AG08396 (cell line): ENCODE measurements around the gene PPP3CA.

ENCODE experiments used
- DNase-seq: peaks from one replicate; pipeline ENCODE4 v3.0.0; 2012; ENCODE audit warnings: low spot score, mixed read lengths

PPP3CA gene

GRCh38 chr4:101049549-101050001 is 297.8 kb downstream of the PPP3CA start:
- DNase-seq, result no peak

- DNase-seq, result no peak
Observed at GRCh38 chr4:101044766-101045165, 302.6 kb downstream of the PPP3CA start.

- no peak for DNase-seq
Observed at GRCh38 chr4:101042847-101043246, 304.5 kb downstream of the PPP3CA start.

- DNase-seq, result no peak
Observed at GRCh38 chr4:101040776-101041175, 306.6 kb downstream of the PPP3CA start.

GRCh38 chr4:101039367-101039766 is 308.0 kb downstream of the PPP3CA start:
- no peak for DNase-seq

GRCh38 chr4:101037938-101038413 is 309.4 kb downstream of the PPP3CA start:
- no peak for DNase-seq

- no peak for DNase-seq
Observed at GRCh38 chr4:101037249-101037648, 310.1 kb downstream of the PPP3CA start.

GRCh38 chr4:101035487-101035886 is 311.8 kb downstream of the PPP3CA start:
- DNase-seq, result no peak

GRCh38 chr4:101033986-101034385 is 313.3 kb downstream of the PPP3CA start:
- no peak for DNase-seq

GRCh38 chr4:101032541-101032940 is 314.8 kb downstream of the PPP3CA start:
- DNase-seq, result no peak

- no peak for DNase-seq
Observed at GRCh38 chr4:101031971-101032370, 315.4 kb downstream of the PPP3CA start.

- no peak for DNase-seq
Observed at GRCh38 chr4:101028886-101029285, 318.4 kb downstream of the PPP3CA start.

GRCh38 chr4:101027721-101028120 is 319.6 kb downstream of the PPP3CA start:
- DNase-seq, result no peak

- DNase-seq, result no peak
Observed at GRCh38 chr4:101025755-101026154, 321.6 kb downstream of the PPP3CA start.

GRCh38 chr4:101022151-101023024 is 324.9 kb downstream of the PPP3CA start:
- peak; percentile 16 for DNase-seq

- DNase-seq, result no peak
Observed at GRCh38 chr4:101020956-101021355, 326.4 kb downstream of the PPP3CA start.

GRCh38 chr4:101019941-101020401 is 327.4 kb downstream of the PPP3CA start:
- DNase-seq, result no peak

- DNase-seq, result no peak
Observed at GRCh38 chr4:101019313-101019712, 328.0 kb downstream of the PPP3CA start.

GRCh38 chr4:101018836-101019235 is 328.5 kb downstream of the PPP3CA start:
- no peak for DNase-seq

GRCh38 chr4:101014417-101014816 is 332.9 kb downstream of the PPP3CA start:
- no peak for DNase-seq

- DNase-seq, result no peak
Observed at GRCh38 chr4:101010987-101011386, 336.3 kb downstream of the PPP3CA start.

GRCh38 chr4:101009471-101009870 is 337.9 kb downstream of the PPP3CA start:
- DNase-seq, result no peak

GRCh38 chr4:101008503-101008902 is 338.8 kb downstream of the PPP3CA start:
- DNase-seq, result no peak

GRCh38 chr4:101005659-101006058 is 341.7 kb downstream of the PPP3CA start:
- no peak for DNase-seq
